Activated CD8-positive, alpha-beta memory T cell treated with anti-CD3 and anti-CD28 coated beads, Interleukin-2, amount 50 U/mL, for 1 hour (primary cell): ENCODE results near the gene HNRNPLL.

ENCODE experiments used
- DNase-seq: peaks from one replicate; pipeline ENCODE4 v3.0.0-alpha.2; 2020; ENCODE audit errors: extremely low read depth

Gene HNRNPLL

DNA sequence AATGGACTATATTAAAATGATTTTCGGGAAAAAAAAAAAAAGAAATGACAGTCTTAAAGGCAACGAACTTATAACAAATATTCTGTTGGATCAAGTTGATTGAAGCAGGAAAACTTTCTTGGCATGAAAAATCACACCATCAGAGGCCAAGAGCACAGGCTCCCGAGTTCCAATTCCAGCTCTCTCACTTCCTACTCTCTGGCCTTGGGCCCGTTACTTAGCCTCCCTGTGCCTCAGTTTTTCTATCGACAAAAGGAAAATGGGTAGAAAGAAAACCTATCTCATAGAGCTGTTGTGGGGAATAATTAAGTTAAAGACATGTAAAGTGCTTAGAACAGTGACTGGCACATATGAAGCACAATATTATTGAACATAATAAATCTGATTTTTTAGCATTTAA lies 74.2 kb downstream of the HNRNPLL start:
- no peak for DNase-seq

- no peak for DNase-seq
These were observed 74.7 kb downstream of the HNRNPLL start for GRCh38 chr2:38528008-38528442.

- no peak for DNase-seq
These were observed 75.3 kb downstream of the HNRNPLL start for GRCh38 chr2:38527338-38528007.

GRCh38 chr2:38526195-38526594 lies 76.5 kb downstream of the HNRNPLL start:
- DNase-seq = no peak

DNA sequence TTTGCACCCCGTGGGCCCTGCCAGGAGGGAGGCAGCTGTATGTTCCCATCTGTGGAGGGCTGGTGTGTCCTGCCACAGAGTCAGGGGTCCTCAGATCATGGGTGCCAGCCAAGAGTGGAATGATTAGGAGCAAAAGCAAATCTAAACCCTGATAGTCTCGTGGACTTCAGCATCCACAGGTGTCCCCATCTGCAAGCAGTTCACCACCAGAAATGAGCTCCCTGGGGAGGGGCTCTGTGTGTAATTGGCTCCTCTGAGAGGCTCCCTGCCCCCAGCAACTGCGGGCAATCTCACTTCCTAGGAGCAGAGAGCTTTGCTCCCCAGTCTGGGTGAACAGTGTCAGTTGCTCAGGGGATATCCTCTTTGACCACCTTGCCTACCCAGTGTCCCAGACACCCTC lies 78.1 kb downstream of the HNRNPLL start:
- no peak for DNase-seq

- no peak for DNase-seq
These were observed 78.8 kb downstream of the HNRNPLL start for GRCh38 chr2:38523728-38524437.

DNA sequence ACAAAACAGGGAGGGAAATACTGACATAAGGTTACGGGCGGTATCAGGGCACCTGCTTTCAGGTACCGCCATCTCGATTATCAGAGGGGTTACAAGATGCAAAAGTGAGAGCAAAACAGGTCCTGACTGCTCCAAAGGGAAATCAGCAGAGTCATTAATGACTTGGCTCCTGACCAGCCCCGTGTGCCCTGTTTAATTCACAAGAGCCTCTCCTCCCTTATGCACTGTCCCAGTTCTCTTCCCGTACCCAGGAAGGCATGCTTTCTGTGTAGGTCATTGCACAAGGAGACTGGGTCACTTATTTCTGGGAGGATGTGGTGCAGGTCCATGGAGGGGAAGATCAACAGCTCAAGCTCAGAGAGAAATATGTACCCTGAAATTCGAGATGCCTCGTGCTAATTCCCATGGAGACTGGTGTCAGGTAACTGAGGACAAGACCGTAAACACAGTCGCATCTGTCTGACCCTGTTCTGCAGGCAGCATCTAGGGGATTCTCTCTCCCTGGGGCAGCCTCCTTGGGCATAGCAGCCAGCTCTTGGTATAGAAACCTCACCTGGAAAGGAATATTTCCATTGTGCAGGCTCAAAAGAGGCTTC lies 79.9 kb downstream of the HNRNPLL start:
- no peak for DNase-seq

- DNase-seq = no peak
These were observed 80.9 kb downstream of the HNRNPLL start for GRCh38 chr2:38521835-38522234.

GRCh38 chr2:38517284-38517683 lies 85.4 kb downstream of the HNRNPLL start:
- DNase-seq = no peak

- DNase-seq = no peak
These were observed 86.2 kb downstream of the HNRNPLL start for GRCh38 chr2:38516526-38516925.

GRCh38 chr2:38516122-38516521 lies 86.6 kb downstream of the HNRNPLL start:
- no peak for DNase-seq

DNA sequence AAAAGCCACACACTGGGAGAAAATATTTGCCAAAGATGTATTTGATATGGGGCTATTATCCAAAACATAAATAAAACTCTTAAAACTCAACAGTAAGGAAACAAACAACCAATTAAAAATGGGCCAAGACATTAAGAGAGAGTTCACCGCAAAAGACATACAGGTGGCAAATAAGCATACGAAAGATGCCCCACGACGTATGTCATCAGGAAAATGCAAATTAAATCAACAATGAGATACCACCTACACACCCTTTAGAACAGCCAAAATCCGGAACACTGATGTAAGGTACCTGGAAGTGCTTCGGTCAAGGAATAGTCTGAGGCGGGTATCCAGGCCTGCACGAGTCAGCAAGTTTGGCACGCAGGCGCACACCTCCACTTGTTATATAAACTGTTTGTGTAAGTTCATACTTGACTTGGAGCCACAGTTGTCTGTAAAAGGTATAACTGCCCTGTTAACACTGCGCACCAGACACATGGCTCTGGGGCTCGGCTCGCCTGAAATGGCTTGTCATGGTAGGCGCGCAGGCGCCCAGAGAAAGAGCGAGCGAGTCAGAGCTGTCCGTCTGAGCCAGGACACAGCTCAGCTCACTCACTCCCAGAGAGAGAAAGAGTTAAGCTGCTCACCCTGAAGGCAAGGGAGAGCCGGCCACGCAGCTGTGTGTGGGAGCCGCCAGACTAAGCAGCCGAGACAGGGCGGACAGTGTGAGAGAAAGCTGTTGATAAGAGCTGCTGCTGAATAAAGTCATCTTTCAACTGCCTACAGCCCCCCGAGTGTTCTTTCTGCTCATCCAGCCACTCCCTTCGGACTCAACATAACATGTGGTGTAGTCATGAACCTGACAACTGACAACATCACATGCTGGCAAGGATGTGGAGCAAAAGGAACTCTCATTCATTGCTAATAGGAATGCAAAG lies 87.3 kb downstream of the HNRNPLL start:
- DNase-seq = no peak

DNA sequence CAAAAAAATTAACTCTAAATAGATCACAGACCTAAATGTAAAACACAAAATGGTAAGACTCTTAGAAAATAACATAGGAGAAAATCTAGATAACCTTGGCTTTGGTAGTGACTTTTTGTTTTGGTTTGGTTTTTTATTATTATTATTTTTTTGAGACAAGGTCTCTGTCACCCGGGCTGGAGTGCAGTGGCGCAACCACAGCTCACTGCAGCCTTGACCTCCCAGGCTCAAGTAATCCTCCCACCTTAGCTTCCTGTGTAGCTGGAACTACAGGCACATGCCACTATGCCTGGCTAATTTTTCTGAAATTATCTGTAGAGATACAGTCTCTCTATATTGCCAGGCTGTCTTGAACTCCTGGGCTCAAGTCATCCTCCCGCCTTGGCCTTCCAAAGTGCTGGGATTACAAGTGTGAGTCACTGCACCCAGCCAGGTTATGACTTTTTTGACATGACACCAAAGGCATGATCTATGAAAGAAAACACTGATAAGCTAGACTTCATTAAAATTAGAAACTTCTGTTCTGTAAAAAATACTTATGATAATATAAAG lies 88.0 kb downstream of the HNRNPLL start:
- DNase-seq = no peak

- no peak for DNase-seq
These were observed 90.5 kb downstream of the HNRNPLL start for GRCh38 chr2:38512211-38512610.
